Panc1 (cell line): Measurements from ENCODE around the gene SF3B2. TPM values are rescaled to one million over a fixed set of nuclear protein-coding genes. Genes with fewer than 3 reads are reported as not detected.

Experiments
- ATAC-seq: fragments of 200-7000 bp; cut with Tn5 transposase; 2 replicates; pipeline ENCODE4 v1.9.1; 2020; ENCODE audit warnings: mild to moderate bottlenecking, moderate library complexity
- BruUV-seq: library from RNA; stranded (reverse); fragments of 400-500 nt; replicated peaks from 2 replicates; lab custom pipeline; 2021; lab: Mats Ljungman, UMichigan
- CTCF ChIA-PET: fragments of 300-600 bp; sonication (Branson Sonifier 250); formaldehyde crosslinking; loops from one replicate; lab custom pipeline; 2022; ENCODE audit warnings: antibody characterized with exemption; lab: Charles Lee
- POLR2A ChIA-PET: fragments of 300-600 bp; sonication (Branson Sonifier 250); formaldehyde crosslinking; loops from one replicate; lab custom pipeline; 2022; ENCODE audit warnings: antibody characterized with exemption; lab: Charles Lee
- DNase-seq: peaks from one replicate; pipeline ENCODE4 v3.0.0-alpha.2; 2010; ENCODE audit warnings: low read depth, low spot score
- H3K27ac ChIP-seq: 2 replicates; pipeline ENCODE4 v1.5.1; 2011; ENCODE audit warnings: mild to moderate bottlenecking, low read length, inconsistent platforms
- H3K27me3 ChIP-seq: fragments of 200-500 bp; sonication (Bioruptor generic); 2 replicates; pipeline ENCODE4 v1.6.0; 2014; ENCODE audit warnings: low read length, inconsistent platforms; ENCODE audit not compliant: control insufficient read depth, insufficient read depth
- H3K36me3 ChIP-seq: fragments of 200-500 bp; sonication (Bioruptor generic); 2 replicates; pipeline ENCODE4 v1.5.1; 2014; ENCODE audit warnings: inconsistent platforms, mild to moderate bottlenecking, low read length, moderate library complexity; ENCODE audit not compliant: control insufficient read depth, insufficient read depth
- H3K4me1 ChIP-seq: 2 replicates; pipeline ENCODE4 v1.5.1; 2011; ENCODE audit warnings: inconsistent platforms, mild to moderate bottlenecking, low read length, moderate library complexity; ENCODE audit not compliant: control insufficient read depth, insufficient read depth
- H3K4me3 ChIP-seq, 2 experiments: 2 replicates each; pipeline ENCODE4 v1.5.1; 2011 to 2012; ENCODE audit warnings: low read depth in 2 of 2, low read length in 2 of 2, mild to moderate bottlenecking in 2 of 2, inconsistent platforms in 1 of 2, moderate library complexity in 1 of 2
- H3K9me3 ChIP-seq: fragments of 200-500 bp; sonication (Bioruptor generic); 2 replicates; pipeline ENCODE4 v1.5.1; 2014; ENCODE audit warnings: low read depth, mild to moderate bottlenecking, inconsistent platforms, low read length, moderate library complexity; ENCODE audit not compliant: control insufficient read depth, insufficient read depth
- CTCF ChIP-seq: fragments of 450-650 bp; IDR thresholded peaks from 2 replicates; pipeline ENCODE4 v1.5.1; 2017; ENCODE audit warnings: mild to moderate bottlenecking
- POLR2AphosphoS5 ChIP-seq: IDR thresholded peaks from 2 replicates; pipeline ENCODE4 v1.6.1; 2012; ENCODE audit warnings: mild to moderate bottlenecking, low read depth, low read length, moderate library complexity
- REST ChIP-seq, 2 experiments: IDR thresholded peaks; 2 replicates each; pipeline ENCODE4 v1.6.1; 2011 to 2012; ENCODE audit warnings: low read depth in 2 of 2, control low read depth in 1 of 2, low read length in 1 of 2, mild to moderate bottlenecking in 1 of 2, moderate library complexity in 1 of 2; ENCODE audit not compliant: insufficient read depth in 1 of 2
- SIN3A ChIP-seq: IDR thresholded peaks from 2 replicates; pipeline ENCODE4 v1.6.1; 2012; ENCODE audit warnings: low read depth, mild to moderate bottlenecking, low read length, moderate library complexity, borderline replicate concordance; ENCODE audit not compliant: insufficient read depth
- TCF7L2 ChIP-seq: IDR thresholded peaks from 2 replicates; pipeline ENCODE4 v1.6.1; 2011; ENCODE audit warnings: mild to moderate bottlenecking, low read depth, low read length, inconsistent platforms
- in situ Hi-C: cut with HindIII; loops from 2 replicates; pipeline ENCODE4 v1.10.0; 2016; ENCODE audit warnings: low sequenced_read_pairs, low pct_unique_long_range_greater_than_20kb
- intact Hi-C: fragments of 100-400 bp; cut with micrococcal nuclease; formaldehyde crosslinking; loops from one replicate; pipeline ENCODE4 v1.10.0; 2022; ENCODE audit not compliant: unreplicated experiment
- total RNA-seq: library from RNA; stranded (reverse); gene quantifications from one replicate; pipeline ENCODE4 v1.2.1, GENCODE V29; 2021; ENCODE audit not compliant: unreplicated experiment

The SF3B2 gene
- total RNA-seq, 1 experiment from 2014 or later = 271 TPM

GRCh38 chr11:66081505-66081904 is 29.3 kb downstream of the SF3B2 start:
- DNase-seq (no peak), ATAC-seq (0 out of 2 replicates have a peak, but pooled peaks have one; percentile 18)
- POLR2A ChIA-PET = no interaction called here
- BruUV-seq = no TSS peak
- Histone ChIP-seq H3K9me3 (no peaks in the 10 kb centered on the region), H3K4me3 (no peak overlapping the region), H3K36me3 (no peaks in the 10 kb centered on the region), H3K27ac (peak overlapping the region; percentile 12; the same call in 1 of the 2 replicates), H3K4me1 (peaks cover 50% of the 10 kb centered on the region), H3K27me3 (no peaks in the 10 kb centered on the region)
- TF ChIP-seq CTCF = no peak
- TF ChIP-seq POLR2AphosphoS5 = no peak
- intact Hi-C loops (loop anchor here (5.0 kb wide), 1 partner anchor 56 kb away; no protein-coding TSS in a partner anchor), in situ Hi-C loops (no loop called here)
- CTCF ChIA-PET = interaction anchor here (0.6 to 1.3 kb wide), 2 partner anchors 37 to 183 kb away, joined by 5 to 11 read pairs; no protein-coding TSS in a partner anchor

GRCh38 chr11:66082946-66083698 is 31.0 kb downstream of the SF3B2 start:
- peaks cover 51% of the 10 kb centered on the region for H3K4me1 ChIP-seq
- DNase-seq = no peak
- no peaks in the 10 kb centered on the region for H3K36me3 ChIP-seq
- TF ChIP-seq REST (IDR thresholded peaks at IDR 0.05; ENCODE audit: insufficient read depth in 1 of 2, low read depth in 2 of 2, low read length in 1 of 2) (no peak), TCF7L2 (no peak), CTCF (no peak), SIN3A (no peak), POLR2AphosphoS5 (no peak)
- ChIA-PET POLR2A (no interaction called here), CTCF (no interaction called here)
- H3K9me3 ChIP-seq = no peaks in the 10 kb centered on the region
- H3K4me3 ChIP-seq = no peak overlapping the region
- ATAC-seq = no peak
- no peak overlapping the region for H3K27ac ChIP-seq
- no TSS peak for BruUV-seq
- in situ Hi-C loops (no loop called here), intact Hi-C loops (loop anchor here (5.0 kb wide), 1 partner anchor 54 kb away; no protein-coding TSS in a partner anchor)
- no peaks in the 10 kb centered on the region for H3K27me3 ChIP-seq
